ENCODE measurements around the gene WDR70.

WDR70 gene

GRCh38 chr5:37723162-37723961 lies 344.2 kb downstream of the WDR70 start:
- DNase-seq (ENCODE audit: low read depth): no peak

- DNase-seq (ENCODE audit: low read depth): no peak
Measured at GRCh38 chr5:37724395-37725125, 345.4 kb downstream of the WDR70 start.

- DNase-seq (ENCODE audit: low read depth): no peak
Measured at GRCh38 chr5:37725185-37725584, 346.1 kb downstream of the WDR70 start.

GRCh38 chr5:37727238-37727637 lies 348.1 kb downstream of the WDR70 start:
- DNase-seq (ENCODE audit: low read depth): no peak

GRCh38 chr5:37730896-37731455 lies 351.9 kb downstream of the WDR70 start:
- no peak for DNase-seq (ENCODE audit: low read depth)

- no peak for DNase-seq (ENCODE audit: low read depth)
Measured at GRCh38 chr5:37734114-37734513, 355.0 kb downstream of the WDR70 start.

GRCh38 chr5:37735649-37736347 lies 356.7 kb downstream of the WDR70 start:
- DNase-seq (ENCODE audit: low read depth): no peak

GRCh38 chr5:37736397-37736796 lies 357.3 kb downstream of the WDR70 start:
- DNase-seq (ENCODE audit: low read depth): no peak

GRCh38 chr5:37737326-37738056 lies 358.4 kb downstream of the WDR70 start:
- no peak for DNase-seq (ENCODE audit: low read depth)

GRCh38 chr5:37738057-37738691 lies 359.1 kb downstream of the WDR70 start:
- DNase-seq (ENCODE audit: low read depth): no peak

GRCh38 chr5:37738865-37739488 lies 359.9 kb downstream of the WDR70 start:
- no peak for DNase-seq (ENCODE audit: low read depth)

GRCh38 chr5:37739817-37740261 lies 360.7 kb downstream of the WDR70 start:
- no peak for DNase-seq (ENCODE audit: low read depth)

GRCh38 chr5:37740331-37741066 lies 361.4 kb downstream of the WDR70 start:
- DNase-seq (ENCODE audit: low read depth): no peak

- no peak for DNase-seq (ENCODE audit: low read depth)
Measured at GRCh38 chr5:37742111-37742510, 363.0 kb downstream of the WDR70 start.

GRCh38 chr5:37751227-37751626 lies 372.1 kb downstream of the WDR70 start:
- DNase-seq (ENCODE audit: low read depth): no peak

- no peak for DNase-seq (ENCODE audit: low read depth)
Measured at GRCh38 chr5:37754976-37755375, 375.9 kb downstream of the WDR70 start.

GRCh38 chr5:37755581-37755980 lies 376.5 kb downstream of the WDR70 start:
- no peak for DNase-seq (ENCODE audit: low read depth)

- DNase-seq (ENCODE audit: low read depth): no peak
Measured at GRCh38 chr5:37756248-37756647, 377.1 kb downstream of the WDR70 start.

- DNase-seq (ENCODE audit: low read depth): no peak
Measured at GRCh38 chr5:37757980-37758582, 379.0 kb downstream of the WDR70 start.

GRCh38 chr5:37767251-37767650 lies 388.1 kb downstream of the WDR70 start:
- no peak for DNase-seq (ENCODE audit: low read depth)
